HG03045 (cell line): Measurements from ENCODE around the gene FAM118A.
"Not testable (repeated sequence)": the region's sequence is repeated elsewhere in the genome, so short reads cannot be mapped to it uniquely, and the experiment has no call there.

Experiments used
- ATAC-seq: cut with Tn5 transposase; IDR thresholded peaks from one replicate; pipeline ENCODE4 v1.9.1; 2021; ENCODE audit warnings: mild to moderate bottlenecking, moderate library complexity; ENCODE audit not compliant: unreplicated experiment

FAM118A gene

DNA sequence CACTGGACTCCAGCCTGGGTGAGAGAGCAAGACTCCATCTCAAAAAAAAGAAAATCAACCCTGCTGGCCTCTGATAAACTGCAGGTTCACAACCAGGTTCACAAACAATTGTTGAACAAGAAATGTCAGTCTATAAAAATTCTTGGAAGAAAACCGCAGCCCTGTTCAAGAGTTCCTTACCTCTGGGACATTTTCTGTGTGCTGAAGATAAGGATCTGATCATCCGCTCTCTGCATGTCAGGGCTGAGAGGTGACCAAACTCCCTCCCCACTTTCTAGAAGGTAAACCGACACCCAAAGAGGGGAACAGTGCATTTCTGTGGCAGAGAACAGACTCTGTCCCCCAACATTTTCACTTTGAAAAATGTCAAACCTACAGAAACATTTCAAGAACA lies 29.1 kb upstream of the FAM118A start:
- ATAC-seq, result no peak

DNA sequence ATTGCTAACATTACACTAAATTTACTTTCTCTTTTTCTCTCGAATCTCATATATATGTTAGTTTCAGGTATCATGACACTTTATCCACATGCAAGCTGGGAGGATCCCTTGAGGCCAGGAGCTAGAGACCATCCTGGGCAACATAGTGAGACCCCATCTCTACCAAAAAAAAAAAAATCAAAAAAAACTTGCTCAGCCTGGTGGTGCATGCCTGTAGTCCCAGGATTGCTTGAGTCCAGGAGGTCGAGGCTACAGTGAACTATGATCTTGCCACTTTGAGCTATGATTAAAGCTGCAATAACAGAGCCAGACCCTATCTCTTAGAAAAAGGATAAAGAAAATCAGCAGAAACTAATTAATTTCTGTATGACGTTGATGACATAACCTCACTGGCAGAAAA lies 28.7 kb upstream of the FAM118A start:
- no peak for ATAC-seq

DNA sequence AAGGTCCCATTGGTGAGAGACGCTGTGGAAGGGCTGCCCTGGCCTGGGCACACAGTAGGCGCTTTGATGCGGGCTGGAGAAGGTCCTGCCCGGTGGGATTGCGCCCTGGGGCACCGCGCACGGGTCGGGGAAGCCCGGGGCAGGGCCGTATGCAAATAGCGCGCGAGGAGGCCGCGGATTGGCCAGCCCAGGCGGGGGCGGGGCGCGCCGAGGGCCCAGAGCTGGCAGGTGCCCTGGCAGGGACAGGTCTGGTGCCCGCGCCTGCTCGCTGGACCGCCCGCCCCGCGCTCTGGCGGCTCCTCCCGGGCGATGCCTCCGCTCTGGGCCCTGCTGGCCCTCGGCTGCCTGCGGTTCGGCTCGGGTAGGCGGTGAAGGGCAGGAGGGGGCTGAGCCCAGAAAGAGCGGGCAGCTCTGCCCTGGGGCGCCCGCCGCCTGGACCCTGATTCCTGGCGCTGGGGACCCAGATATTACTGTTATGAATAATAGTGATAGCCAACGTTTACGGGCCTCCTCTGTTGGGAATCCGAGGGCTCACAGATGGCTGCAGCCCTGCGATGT lies 24.9 kb upstream of the FAM118A start, which contains the start of gene UPK3A:
UPK3A (plus strand) TSS at position 245 of the 558 bp plus-strand sequence; CDS start at position 310, 65 bp downstream.
- ATAC-seq, result no peak

DNA sequence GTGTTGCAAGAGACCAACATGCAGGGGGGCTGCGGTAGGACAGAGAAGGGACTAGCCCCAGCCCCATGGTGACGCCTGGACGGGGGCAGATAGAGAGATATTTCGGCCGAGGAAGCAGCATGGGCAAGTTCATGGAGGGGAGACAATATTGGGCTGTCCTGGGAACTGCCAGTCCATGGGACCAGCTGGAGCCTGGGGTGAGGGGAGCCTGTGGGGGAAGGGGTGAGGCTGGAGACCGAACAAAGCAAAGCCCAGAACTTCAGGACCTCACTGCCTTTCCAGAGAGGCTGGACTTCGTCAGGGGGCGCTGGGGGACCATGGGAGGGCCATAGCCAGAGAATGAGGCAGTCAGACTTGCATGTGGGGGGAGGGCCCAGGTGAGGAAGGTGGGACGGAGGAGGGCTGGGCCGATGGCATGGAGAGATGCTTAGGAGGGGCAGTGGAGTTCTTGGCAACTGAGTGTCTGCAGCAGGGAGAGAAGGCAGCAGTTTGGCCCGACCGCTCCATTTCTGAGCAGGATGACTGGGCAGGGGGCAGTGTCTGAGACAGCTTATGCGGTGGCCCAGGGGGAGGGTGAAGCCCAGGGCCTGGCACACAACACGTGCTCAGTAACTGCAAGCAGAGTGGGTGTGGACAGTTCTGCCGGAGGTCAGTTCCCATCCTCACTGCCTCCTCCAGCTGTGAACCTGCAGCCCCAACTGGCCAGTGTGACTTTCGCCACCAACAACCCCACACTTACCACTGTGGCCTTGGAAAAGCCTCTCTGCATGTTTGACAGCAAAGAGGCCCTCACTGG lies 24.3 kb upstream of the FAM118A start:
- no peak for ATAC-seq

DNA sequence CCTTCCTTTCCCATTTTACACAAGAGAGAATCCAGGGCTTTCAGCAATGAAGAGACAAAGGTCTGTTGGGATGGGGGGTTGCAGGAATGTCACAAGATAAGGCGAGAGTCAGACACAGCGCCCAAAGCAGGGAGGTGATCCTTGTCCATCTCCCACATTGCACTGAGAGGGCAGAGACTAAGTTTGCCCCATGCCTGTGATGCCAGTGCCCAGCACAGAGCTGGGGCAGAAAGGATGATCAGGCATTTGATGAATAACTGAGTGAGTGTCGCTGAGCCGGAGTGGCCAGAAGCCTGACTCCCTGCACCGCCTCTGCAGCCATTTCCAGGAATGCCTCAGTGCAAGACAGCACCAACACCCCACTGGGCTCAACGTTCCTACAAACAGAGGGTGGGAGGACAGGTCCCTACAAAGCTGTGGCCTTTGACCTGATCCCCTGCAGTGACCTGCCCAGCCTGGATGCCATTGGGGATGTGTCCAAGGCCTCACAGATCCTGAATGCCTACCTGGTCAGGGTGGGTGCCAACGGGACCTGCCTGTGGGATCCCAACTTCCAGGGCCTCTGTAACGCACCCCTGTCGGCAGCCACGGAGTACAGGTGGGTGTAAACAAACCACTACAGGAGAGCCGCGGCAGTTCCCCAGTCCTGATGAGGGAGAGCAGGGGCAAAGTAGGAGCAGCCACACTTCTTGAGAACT lies 22.7 kb upstream of the FAM118A start:
- no peak for ATAC-seq

DNA sequence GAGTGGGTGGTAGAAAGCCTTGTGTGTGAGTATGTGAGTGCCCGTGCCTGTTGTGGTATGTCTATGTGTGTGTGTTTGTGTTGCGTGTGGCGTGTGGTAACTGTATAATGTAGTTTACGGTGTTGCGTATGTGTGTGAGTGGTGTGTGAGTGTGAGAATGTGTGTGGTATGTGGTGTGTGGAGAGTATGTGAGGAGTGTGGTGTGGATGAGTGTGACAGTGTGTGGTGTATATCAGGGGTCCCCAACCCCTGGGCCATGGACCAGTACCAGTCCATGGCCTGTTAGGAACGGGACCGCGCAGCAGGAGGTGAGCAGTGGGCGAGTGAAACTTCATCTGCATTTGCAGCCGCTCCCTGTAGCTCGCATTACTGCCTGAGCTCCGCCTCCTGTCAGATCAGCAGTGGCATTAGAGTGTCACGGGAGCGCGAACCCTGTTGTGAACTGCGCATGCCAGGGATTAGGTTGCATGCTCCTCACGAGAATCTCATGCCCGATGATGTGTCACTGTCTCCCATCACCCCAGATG lies 19.3 kb upstream of the FAM118A start:
- ATAC-seq, result no peak

DNA sequence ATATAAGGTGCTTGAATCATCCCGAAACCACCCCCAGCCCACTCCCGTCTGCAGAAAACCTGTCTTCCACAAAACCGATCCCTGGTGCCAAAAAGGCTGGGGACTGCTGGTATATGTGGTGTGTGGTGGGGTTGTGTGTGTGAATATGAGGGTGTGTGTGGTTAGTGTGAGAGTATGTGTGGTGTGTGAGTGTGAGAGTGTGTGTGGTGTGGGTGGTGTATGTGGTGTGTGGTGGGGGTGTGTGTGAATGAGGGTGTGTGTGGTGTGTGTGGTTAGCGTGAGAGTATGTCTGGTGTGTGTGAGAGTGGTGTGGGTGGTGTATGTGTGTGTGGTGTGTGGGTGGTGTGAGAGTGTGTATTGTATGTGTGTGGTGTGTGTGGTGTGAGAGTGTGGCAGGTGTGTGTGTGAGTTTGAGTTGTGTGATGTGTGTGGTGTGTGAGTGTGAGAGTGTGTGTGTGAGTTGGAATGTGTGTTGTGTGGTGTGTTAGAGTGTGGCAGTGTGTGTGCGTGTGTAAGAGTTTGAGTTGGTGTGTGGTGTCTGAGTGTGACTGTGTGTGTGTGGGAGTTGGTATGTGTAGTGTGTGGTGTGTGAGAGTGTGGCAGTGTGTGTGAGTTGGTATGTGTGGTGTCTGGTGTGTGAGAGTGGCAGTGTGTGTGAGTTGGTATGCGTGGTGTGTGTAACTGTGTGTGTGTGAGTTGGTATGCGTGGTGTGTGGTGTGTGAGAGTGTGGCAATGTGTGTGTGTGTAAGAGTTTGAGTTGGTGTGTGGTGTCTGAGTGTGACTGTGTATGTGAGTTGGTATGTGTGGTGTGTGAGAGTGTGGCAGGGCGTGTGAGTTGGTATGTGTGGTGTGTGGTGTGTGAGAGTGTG lies 18.4 kb upstream of the FAM118A start:
- no peak for ATAC-seq

DNA sequence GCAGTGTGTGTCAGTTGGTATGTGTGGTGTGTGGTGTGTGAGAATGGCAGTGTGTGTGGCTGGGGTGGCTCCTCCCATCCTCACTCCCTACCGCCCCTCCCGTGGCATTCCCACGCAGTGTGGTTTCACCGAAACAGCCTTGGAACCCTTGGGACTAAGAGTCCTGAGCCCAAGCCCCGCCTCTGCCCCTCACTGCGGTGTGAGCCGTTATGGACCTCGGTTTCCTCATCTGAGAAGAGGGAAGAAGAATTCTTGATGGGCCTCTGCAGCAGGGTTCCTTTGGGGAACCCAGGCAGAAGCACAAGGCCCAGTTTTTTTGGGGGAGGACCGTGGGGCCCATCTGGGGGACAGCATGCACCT lies 17.8 kb upstream of the FAM118A start:
- ATAC-seq, result no peak

DNA sequence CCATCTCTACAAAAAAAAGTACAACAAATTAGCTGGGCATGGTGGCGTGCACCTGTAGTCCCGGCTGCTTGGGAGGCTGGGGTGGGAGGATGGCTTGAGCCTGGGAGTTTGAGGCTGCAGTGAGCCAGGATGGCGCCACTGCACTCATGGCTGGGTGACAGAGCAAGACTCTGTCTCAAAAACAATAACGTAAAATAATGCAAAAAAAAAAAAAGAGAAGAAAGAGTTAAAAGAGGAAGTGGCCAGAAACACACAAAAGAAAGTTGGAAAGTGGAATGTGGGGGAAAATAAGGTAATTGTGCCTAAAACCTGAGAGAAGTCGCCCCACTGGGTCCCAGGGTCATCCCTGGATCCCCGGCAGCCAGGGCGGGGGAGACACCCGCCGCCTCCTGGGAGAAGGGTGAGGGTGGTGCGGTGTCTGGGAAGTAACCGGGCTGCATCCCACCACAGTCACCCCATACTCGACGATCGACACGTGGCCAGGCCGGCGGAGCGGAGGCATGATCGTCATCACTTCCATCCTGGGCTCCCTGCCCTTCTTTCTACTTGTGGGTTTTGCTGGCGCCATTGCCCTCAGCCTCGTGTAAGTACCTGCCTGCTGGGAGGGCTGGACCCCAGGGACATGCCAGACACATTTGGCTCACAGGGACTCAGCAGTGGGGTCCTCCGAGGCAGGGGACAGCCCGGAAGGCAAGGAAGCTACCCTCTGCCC lies 16.8 kb upstream of the FAM118A start:
- no peak for ATAC-seq

DNA sequence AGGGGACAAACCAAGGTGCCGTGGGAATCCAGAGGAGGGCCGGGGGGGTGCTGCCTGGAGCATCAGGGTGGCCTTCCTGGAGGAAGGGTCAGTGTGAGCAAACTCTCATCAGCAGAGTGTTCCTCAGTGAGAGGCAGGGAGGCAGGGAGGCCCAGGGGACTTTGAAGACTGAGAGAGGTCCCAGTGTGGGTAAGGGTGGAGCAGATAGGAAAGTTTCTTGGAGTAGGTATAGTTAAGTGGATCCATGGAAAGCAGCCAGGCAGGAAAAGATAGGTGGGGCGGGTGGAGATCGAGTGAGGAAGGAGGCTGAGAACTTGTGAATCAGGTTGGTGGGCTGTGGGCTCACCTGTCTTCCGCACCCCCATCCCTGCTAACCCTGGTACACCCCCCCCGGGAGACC lies 15.7 kb upstream of the FAM118A start:
- ATAC-seq, result no peak

DNA sequence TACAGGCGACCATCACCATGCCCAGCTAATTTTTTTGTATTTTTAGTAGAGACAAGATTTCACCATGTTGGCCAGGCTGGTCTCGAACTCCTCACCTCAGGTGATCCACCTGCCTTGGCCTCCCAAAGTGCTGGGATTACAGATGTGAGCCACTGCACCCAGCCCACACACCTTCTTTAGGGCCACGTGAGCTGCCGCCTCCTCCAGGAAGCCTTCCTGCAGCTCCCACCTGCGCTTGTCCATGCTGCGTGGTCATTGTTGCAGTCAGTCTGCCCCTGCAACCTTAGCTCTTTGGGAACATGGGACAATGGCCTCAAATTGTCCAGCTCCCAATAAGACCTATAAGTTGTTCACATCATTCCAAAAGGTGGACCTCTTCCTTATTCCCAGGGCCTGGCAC lies 14.7 kb upstream of the FAM118A start:
- not testable (repeated sequence) for ATAC-seq

DNA sequence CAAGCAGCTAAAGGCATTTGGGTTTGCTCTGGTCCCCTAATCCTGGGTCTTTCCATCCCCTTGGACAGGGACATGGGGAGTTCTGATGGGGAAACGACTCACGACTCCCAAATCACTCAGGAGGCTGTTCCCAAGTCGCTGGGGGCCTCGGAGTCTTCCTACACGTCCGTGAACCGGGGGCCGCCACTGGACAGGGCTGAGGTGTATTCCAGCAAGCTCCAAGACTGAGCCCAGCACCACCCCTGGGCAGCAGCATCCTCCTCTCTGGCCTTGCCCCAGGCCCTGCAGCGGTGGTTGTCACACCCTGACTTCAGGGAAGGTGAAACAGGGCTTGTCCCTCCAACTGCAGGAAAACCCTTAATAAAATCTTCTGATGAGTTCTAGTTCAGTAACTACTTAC lies 14.2 kb upstream of the FAM118A start:
- ATAC-seq, result no peak

DNA sequence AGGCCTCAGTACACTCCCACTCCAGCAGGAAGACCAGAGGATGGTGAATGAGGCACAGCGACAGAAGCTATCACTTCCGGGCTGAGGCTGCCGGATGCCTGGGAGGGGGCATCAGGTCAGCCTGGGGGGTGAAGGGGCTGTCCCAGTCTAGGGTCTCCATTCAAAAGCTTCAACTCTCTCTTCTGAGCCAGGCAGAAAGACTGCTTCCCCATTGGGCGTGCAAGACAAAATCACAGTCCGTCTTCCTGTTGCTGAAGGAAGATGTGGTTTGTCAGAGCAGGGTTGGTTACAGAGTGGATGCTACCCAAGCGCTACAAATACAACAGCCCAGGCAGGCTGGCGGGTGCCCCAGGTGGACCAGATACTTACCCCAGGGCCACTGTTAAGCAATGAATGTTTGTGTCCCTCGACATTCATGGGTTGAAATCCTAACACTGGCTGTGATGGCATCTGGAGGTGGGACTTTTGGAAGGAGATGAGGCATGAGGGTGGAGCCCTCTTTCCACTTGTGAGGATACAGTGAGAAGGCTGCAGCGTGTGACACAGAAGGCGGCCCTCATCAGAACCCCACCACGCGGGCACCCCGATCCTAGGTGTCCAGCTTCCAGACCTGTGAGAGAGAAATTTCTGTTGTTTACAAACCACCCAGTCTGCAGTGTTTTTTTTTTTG lies 13.0 kb upstream of the FAM118A start:
- no peak for ATAC-seq

DNA sequence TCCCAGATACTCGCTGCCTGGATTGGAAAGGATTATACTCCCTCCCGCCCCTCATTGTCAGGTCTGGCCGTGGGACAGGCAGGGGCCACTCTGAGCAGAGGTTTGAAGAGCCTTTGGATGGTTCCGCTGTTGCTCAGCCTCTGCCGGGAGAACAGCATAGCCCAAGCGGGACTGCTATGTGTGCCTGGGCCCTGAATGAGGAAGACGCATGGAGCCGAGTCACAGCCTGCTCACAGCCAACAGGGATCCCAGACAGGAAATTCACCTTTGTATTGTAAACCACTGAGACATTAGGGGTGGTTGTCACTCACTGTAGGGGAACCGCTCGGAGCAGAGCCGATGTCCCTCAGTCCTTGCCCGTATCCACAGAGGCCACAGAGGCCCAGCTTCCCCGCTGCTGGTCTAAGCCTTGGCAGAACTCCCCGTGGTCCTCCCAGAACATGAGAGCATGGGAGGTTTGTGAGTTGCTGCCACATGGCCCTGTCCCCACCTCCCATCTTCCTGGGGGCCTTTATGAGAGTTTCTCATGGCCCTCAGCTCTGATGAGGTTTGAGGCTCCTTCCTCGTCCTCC lies 10.7 kb upstream of the FAM118A start:
- ATAC-seq, result no peak

DNA sequence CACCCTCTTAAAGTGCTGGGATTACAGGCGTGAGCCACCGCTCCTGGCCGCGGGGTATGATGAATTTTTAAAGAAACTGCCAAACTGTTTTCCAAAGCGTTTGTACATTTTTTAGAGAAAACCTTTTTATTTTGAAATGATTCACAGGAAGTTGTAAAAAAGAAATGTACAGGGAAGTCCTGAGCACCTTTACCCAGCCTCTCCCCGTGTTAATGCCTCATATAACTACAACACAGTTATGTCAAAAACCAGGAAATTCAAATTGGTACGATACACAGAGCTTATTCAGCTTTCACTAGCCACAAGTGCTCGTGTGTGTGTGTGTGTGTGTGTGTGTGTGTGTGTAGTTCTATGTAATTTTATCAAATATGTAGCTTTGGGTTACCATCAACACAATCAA lies 7.0 kb upstream of the FAM118A start:
- no peak for ATAC-seq

DNA sequence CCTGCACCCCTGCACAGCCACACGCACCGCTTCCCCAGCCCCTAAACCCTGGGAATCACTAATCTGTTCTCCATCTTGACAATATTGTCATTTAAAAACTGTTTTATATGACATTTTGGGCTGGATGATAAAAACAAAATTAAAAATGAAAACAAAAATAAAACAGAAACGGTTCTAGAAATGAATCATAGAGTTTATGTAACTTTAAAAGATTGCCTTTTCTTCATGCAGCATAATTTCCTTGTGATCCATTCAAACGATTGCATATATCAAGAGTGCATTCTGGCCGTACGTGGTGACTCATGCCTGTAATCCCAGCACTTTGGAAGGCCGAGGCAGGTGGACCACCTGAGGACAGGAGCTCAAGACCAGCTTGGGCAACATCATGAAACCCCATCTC lies 6.6 kb upstream of the FAM118A start:
- ATAC-seq, result no peak

DNA sequence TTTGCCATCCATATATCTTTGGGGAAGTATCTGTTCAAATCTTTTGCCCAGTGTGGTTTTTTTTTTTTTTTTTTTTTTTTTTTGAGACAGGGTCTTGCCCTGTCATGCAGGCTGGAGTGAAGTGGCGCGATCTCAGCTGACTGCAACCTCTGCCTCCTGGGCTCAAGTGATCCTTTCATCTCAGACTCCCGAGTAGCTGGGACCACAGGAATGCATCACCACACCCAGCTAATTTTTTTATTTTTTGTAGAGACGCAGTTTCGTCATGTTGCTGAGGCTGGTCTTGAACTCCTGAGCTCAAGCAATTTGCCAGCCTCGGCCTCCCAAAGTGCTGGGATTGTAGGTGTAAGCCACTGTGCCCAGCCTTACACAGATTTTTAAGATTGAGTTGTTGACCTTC lies 4.8 kb upstream of the FAM118A start:
- no peak for ATAC-seq

DNA sequence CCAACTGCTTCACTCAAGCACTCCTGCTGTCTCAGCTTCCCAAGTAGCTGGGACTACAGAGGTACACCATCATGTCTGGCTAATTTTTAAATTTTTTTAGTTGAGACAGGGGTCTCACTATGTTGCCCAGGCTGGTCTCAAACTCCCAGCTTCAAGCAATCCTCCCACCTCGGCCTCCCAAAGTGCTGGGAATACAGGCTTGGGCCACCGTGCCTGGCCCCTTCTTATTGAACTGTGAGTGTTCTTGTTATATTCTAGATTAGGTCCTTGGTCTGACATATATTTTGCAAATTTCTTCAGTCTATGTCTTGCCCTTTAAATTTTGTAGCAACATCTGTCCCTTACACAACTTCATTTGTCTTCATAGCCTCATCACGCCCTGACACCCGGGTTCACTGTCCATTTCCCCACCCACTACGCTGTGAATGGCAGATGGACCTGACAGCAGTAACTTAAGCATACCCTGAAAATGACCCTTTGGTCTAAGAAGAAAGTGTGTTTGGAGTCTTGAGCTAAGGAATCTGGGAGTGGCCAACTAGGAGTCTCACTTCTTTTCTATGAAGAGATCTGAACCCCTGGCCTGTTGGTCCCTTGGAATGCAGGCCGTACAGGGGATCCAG lies 4.2 kb upstream of the FAM118A start:
- no peak for ATAC-seq

DNA sequence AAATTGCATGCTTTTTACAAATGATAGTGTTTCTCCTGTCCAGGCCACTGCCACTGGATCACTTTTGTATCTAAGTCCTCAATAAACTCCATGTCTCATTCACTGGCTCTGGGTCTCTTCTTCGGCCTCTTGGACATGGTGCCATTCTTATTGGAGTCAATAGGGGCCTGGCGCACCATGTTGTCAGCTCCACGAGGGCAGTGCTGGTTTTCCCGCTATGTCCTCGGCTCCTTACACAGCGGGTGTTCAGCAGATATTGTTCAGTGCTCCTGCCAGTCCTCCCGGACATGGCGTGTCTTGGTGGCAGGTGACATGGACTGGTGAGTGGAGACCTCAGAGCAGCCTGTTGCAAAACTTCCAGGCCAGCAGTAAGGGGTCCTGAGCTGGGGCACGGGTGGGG lies 3.6 kb upstream of the FAM118A start:
- no peak for ATAC-seq
